ENCODE results near the gene MAPT.

GRCh38 chr17:45902892-45903346, 8.6 kb downstream of the MAPT start:
- TF ChIP-seq CTCF (IDR thresholded peaks at IDR 0.05; ENCODE audit: low read depth, low read length, poor library complexity, severe bottlenecking): no peak
- TF ChIP-seq EZH2phosphoT487 (IDR thresholded peaks at IDR 0.05; ENCODE audit: borderline replicate concordance, low read length): no peak
